Right lung (tissue), 10 donors: ENCODE data around the gene RAB7B. TPM values are rescaled to one million over a fixed set of nuclear protein-coding genes. Genes with fewer than 3 reads are reported as not detected.
"Not testable (repeated sequence)": the region's sequence is repeated elsewhere in the genome, so short reads cannot be mapped to it uniquely, and the experiment has no call there.

Source experiments
- DNase-seq, 2 donors: peaks; one replicate each; pipeline ENCODE4 v3.0.0-alpha.2; 2013
- long read RNA-seq, 8 donors: transcript quantifications; one replicate each; lab custom pipeline, GENCODE V29; 2026
- polyA plus RNA-seq, 5 donors: library from polyadenylated mRNA; unstranded; fragments of 120-200 nt; gene quantifications; one replicate each; pipeline versions ENCODE4 v1.2.1 to v1.2.3, GENCODE V29; 2013; ENCODE audit warnings: inconsistent platforms in 1 of 5, low replicate concordance in 1 of 5; ENCODE audit not compliant: insufficient read length in 5 of 5, insufficient read depth in 1 of 5

RAB7B gene
- polyA plus RNA-seq = 1 to 10 TPM; 2.8 to 4.9 (median 3.7) TPM
- long read RNA-seq, donor 1, partial matches to known transcripts = 0 of 3 reads
- long read RNA-seq, donor 1, other reads (novel, unspliced or antisense) = 0 of 3 reads
- long read RNA-seq, donor 2, partial matches to known transcripts = 0 of 1 reads
- long read RNA-seq, donor 2, other reads (novel, unspliced or antisense) = 0 of 1 reads
- long read RNA-seq, donor 3, partial matches to known transcripts = 0 of 1 reads
- long read RNA-seq, donor 3, other reads (novel, unspliced or antisense) = 0 of 1 reads
- long read RNA-seq, donor 4 = 0 reads
- long read RNA-seq, donor 5, partial matches to known transcripts = 0 of 1 reads
- long read RNA-seq, donor 5, other reads (novel, unspliced or antisense) = 0 of 1 reads
- long read RNA-seq, donor 6 = 0 reads
- long read RNA-seq, donor 7 = 0 reads
- long read RNA-seq, donor 8 = 0 reads

GRCh38 chr1:206002871-206003801, at the start of gene RAB7B:
Gene RAB7B, minus strand, starts transcription at chr1:206003395. Its CDS starts 9,260 bp downstream, at chr1:205994135.
- peak; percentile 37 to 52 for DNase-seq

GRCh38 chr1:206052231-206052865, 49.2 kb upstream of the RAB7B start:
- not testable (repeated sequence) for DNase-seq

- DNase-seq = no peak
Observed at GRCh38 chr1:206050655-206051235, 47.5 kb upstream of the RAB7B start.

GRCh38 chr1:206049919-206050600, 46.9 kb upstream of the RAB7B start:
- no peak for DNase-seq

- no peak for DNase-seq
Observed at GRCh38 chr1:206049293-206049692, 46.1 kb upstream of the RAB7B start.

GRCh38 chr1:206048582-206048981, 45.4 kb upstream of the RAB7B start:
- no peak for DNase-seq

GRCh38 chr1:206047271-206047670, 44.1 kb upstream of the RAB7B start:
- no peak for DNase-seq

- no peak for DNase-seq
Observed at GRCh38 chr1:206041640-206042039, 38.4 kb upstream of the RAB7B start.

GRCh38 chr1:206040328-206040727, 37.1 kb upstream of the RAB7B start:
- DNase-seq = no peak

GRCh38 chr1:206039046-206039973, 36.1 kb upstream of the RAB7B start:
- DNase-seq = no peak

- DNase-seq = no peak
Observed at GRCh38 chr1:206037581-206037980, 34.4 kb upstream of the RAB7B start.

GRCh38 chr1:206036663-206037455, 33.7 kb upstream of the RAB7B start:
- no peak for DNase-seq

GRCh38 chr1:206035027-206035426, 31.8 kb upstream of the RAB7B start:
- no peak for DNase-seq

- DNase-seq = no peak
Observed at GRCh38 chr1:206032380-206033140, 29.4 kb upstream of the RAB7B start.

- DNase-seq = peak; percentile 28 to 34
Observed at GRCh38 chr1:206030714-206031113, 27.5 kb upstream of the RAB7B start.

GRCh38 chr1:206030191-206030590, 27.0 kb upstream of the RAB7B start:
- no peak for DNase-seq

GRCh38 chr1:206029484-206029883, 26.3 kb upstream of the RAB7B start:
- no peak for DNase-seq

GRCh38 chr1:206025283-206025820, 22.2 kb upstream of the RAB7B start:
- DNase-seq = no peak
